ENCODE measurements around the gene FSTL4. TPM values are rescaled to one million over a fixed set of nuclear protein-coding genes. Genes with fewer than 3 reads are reported as not detected.

FSTL4 gene
- polyA plus RNA-seq, 4 donors: 0.25 to 1.5 TPM; not detected in 2

DNA sequence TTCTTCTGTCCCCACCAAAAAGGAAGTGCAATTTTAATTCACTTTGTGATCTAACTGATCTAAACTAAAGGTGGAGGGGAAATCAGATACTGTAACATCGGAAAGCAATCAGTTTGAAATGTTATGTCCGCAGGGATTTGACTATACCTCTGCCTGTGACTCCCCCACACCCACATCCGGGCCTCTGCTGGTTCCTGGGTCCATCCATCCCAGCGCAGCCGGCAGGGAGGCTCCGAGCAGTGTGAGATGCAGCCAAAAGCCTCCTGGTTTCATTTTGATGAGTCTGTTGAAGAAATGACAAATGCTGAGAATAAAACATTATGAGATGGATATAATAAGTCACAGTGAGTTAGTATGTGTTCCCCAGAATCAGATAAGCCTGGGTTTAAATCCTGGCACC, 8.6 kb downstream of the FSTL4 start:
- no peak overlapping the region for H3K4me3 ChIP-seq (ENCODE audit: low read depth in 1 of 3, low read length in 3 of 3)
- no peak for DNase-seq
- 71 to 81% (median 77%) methylated on average over 6 of the region's 6 CpGs for WGBS, 3 donors
- H3K4me1 ChIP-seq (ENCODE audit: control insufficient read depth in 3 of 3, insufficient read depth in 2 of 3, low read depth in 1 of 3, low read length in 2 of 3): no peaks in the 10 kb centered on the region
- no peaks in the 10 kb centered on the region for H3K36me3 ChIP-seq (ENCODE audit: control insufficient read depth in 3 of 3, insufficient read depth in 2 of 3, low read depth in 1 of 3, low read length in 3 of 3)
- H3K27ac ChIP-seq (ENCODE audit: low read depth in 1 of 3, low read length in 2 of 3): no peak overlapping the region
- no peaks in the 10 kb centered on the region for H3K9me3 ChIP-seq (ENCODE audit: control insufficient read depth in 2 of 2, insufficient read depth in 1 of 2, low read depth in 1 of 2, low read length in 1 of 2)
- peaks cover 0 to 9% (median 0%) of the 10 kb centered on the region in 3 donors for H3K27me3 ChIP-seq (ENCODE audit: control insufficient read depth in 3 of 3, insufficient read depth in 3 of 3, low read length in 3 of 3)
- FAIRE-seq: no peak

DNA sequence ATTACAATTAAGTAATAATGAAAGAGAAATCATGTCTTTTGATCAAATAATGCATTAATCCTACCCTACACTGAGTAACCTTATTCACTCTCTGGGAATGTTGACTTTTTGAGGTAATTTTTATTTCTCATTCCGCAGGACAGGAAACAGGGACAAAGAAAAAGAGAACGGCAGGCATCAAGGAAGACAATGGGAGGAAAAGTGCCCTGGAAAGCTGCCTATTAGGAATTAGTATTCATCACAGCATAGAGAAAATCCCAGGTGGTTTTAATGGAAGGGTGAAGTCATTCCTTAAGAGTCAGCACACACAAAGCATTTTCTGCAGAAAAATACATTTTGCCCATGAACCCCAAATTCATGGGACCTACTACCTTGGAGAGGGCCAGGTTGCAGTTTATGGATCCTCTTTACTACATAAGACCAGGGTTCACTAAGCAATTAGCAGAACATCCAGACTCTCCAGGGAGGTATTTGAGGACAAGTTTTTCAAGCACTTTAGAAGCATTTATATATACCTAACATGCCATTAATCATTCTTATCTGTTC, 9.4 kb downstream of the FSTL4 start:
- H3K4me3 ChIP-seq (ENCODE audit: low read depth in 1 of 3, low read length in 3 of 3): no peak overlapping the region
- H3K27ac ChIP-seq (ENCODE audit: low read depth in 1 of 3, low read length in 2 of 3): no peak overlapping the region
- FAIRE-seq (no peak), DNase-seq (no peak)
- peaks cover 0 to 5% (median 0%) of the 10 kb centered on the region in 3 donors for H3K27me3 ChIP-seq (ENCODE audit: control insufficient read depth in 3 of 3, insufficient read depth in 3 of 3, low read length in 3 of 3)
- no peaks in the 10 kb centered on the region for H3K36me3 ChIP-seq (ENCODE audit: control insufficient read depth in 3 of 3, insufficient read depth in 2 of 3, low read depth in 1 of 3, low read length in 3 of 3)
- H3K9me3 ChIP-seq (ENCODE audit: control insufficient read depth in 2 of 2, insufficient read depth in 1 of 2, low read depth in 1 of 2, low read length in 1 of 2): no peaks in the 10 kb centered on the region
- WGBS, 3 donors: 22 to 41% (median 26%) methylated on average over 2 of the region's 2 CpGs
- no peaks in the 10 kb centered on the region for H3K4me1 ChIP-seq (ENCODE audit: control insufficient read depth in 3 of 3, insufficient read depth in 2 of 3, low read depth in 1 of 3, low read length in 2 of 3)

DNA sequence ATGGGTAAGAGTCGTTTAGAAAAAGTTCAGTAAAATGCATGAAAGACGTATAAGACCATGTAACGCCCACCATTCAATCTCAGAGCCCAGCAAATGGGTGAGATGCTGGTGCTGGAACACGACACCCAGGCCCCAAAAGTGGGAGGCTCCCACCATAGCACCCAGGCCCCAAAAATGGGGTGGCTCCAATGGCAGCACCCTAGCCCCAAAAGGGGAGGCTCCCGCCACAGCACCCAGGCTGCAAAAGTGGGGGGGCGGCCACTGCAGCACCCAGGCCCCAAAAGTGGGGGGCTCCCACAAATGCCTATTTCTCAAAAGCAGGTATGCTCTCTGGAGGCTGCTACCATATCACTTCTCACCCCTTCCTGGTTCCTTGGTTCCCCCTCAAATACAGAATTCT, 12.7 kb downstream of the FSTL4 start:
- Histone ChIP-seq H3K27ac (ENCODE audit: low read depth in 1 of 3, low read length in 2 of 3) (no peak overlapping the region), H3K4me3 (ENCODE audit: low read depth in 1 of 3, low read length in 3 of 3) (no peak overlapping the region), H3K4me1 (ENCODE audit: control insufficient read depth in 3 of 3, insufficient read depth in 2 of 3, low read depth in 1 of 3, low read length in 2 of 3) (no peaks in the 10 kb centered on the region), H3K9me3 (ENCODE audit: control insufficient read depth in 2 of 2, insufficient read depth in 1 of 2, low read depth in 1 of 2, low read length in 1 of 2) (no peaks in the 10 kb centered on the region), H3K27me3 (ENCODE audit: control insufficient read depth in 3 of 3, insufficient read depth in 3 of 3, low read length in 3 of 3) (peaks cover 0 to 5% (median 0%) of the 10 kb centered on the region in 3 donors), H3K36me3 (ENCODE audit: control insufficient read depth in 3 of 3, insufficient read depth in 2 of 3, low read depth in 1 of 3, low read length in 3 of 3) (no peaks in the 10 kb centered on the region)
- no peak for FAIRE-seq
- no peak for DNase-seq
- WGBS, 3 donors: 64 to 83% (median 75%) methylated on average over 6 of the region's 6 CpGs

DNA sequence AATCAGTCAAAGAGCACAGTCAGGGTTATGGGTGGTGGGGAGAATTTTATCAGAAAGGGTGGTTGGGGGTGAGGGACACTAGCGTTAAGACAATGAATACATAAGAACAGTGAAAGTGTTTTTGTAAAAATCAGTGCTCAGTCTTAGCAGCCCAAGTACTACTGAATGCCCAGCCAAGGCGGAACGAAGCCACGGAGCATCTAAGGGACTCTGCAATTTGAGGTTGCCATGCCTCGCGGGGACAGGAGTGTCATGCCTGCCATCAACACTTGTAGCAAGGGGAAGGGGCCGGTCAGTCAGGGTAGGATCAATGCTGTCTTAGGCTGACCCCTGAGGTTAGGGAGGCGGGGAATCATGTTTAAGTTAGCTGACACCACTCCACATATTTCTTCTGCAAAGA, 13.3 kb downstream of the FSTL4 start:
- no peaks in the 10 kb centered on the region for H3K9me3 ChIP-seq (ENCODE audit: control insufficient read depth in 2 of 2, insufficient read depth in 1 of 2, low read depth in 1 of 2, low read length in 1 of 2)
- H3K27ac ChIP-seq (ENCODE audit: low read depth in 1 of 3, low read length in 2 of 3): no peak overlapping the region
- no peak for FAIRE-seq
- H3K4me1 ChIP-seq (ENCODE audit: control insufficient read depth in 3 of 3, insufficient read depth in 2 of 3, low read depth in 1 of 3, low read length in 2 of 3): no peaks in the 10 kb centered on the region
- H3K27me3 ChIP-seq (ENCODE audit: control insufficient read depth in 3 of 3, insufficient read depth in 3 of 3, low read length in 3 of 3): peaks cover 0 to 2% (median 0%) of the 10 kb centered on the region in 3 donors
- no peaks in the 10 kb centered on the region for H3K36me3 ChIP-seq (ENCODE audit: control insufficient read depth in 3 of 3, insufficient read depth in 2 of 3, low read depth in 1 of 3, low read length in 3 of 3)
- no peak overlapping the region for H3K4me3 ChIP-seq (ENCODE audit: low read depth in 1 of 3, low read length in 3 of 3)
- no peak for DNase-seq
- 74 to 89% (median 85%) methylated on average over 8 of the region's 8 CpGs for WGBS, 3 donors

DNA sequence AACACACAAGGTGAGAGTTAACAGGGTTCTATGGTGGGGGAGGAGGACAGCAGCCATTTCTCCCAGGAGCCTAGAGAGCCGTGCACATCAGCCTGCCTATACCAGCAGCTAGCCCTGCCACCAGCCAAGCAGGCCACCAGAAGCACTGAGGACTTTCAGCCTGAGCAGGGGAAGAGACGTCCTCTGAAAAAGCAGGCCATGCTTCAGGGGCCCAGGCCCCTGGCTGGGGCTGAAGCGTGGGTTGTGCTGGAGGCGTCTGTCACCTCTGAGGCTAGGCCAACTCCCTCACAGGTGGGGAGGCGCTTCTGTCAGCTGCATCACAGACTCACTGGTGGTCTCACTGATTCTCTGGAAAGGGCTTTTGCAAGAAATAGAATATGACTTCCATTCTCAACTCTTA, 16.3 kb downstream of the FSTL4 start:
- DNase-seq: no peak
- no peaks in the 10 kb centered on the region for H3K36me3 ChIP-seq (ENCODE audit: control insufficient read depth in 3 of 3, insufficient read depth in 2 of 3, low read depth in 1 of 3, low read length in 3 of 3)
- no peak for FAIRE-seq
- H3K9me3 ChIP-seq (ENCODE audit: control insufficient read depth in 2 of 2, insufficient read depth in 1 of 2, low read depth in 1 of 2, low read length in 1 of 2): no peaks in the 10 kb centered on the region
- 51 to 72% (median 67%) methylated on average over 5 of the region's 5 CpGs for WGBS, 3 donors
- no peak overlapping the region for H3K4me3 ChIP-seq (ENCODE audit: low read depth in 1 of 3, low read length in 3 of 3)
- H3K27me3 ChIP-seq (ENCODE audit: control insufficient read depth in 3 of 3, insufficient read depth in 3 of 3, low read length in 3 of 3): peaks cover 0 to 2% (median 0%) of the 10 kb centered on the region in 3 donors
- no peak overlapping the region for H3K27ac ChIP-seq (ENCODE audit: low read depth in 1 of 3, low read length in 2 of 3)
- no peaks in the 10 kb centered on the region for H3K4me1 ChIP-seq (ENCODE audit: control insufficient read depth in 3 of 3, insufficient read depth in 2 of 3, low read depth in 1 of 3, low read length in 2 of 3)

DNA sequence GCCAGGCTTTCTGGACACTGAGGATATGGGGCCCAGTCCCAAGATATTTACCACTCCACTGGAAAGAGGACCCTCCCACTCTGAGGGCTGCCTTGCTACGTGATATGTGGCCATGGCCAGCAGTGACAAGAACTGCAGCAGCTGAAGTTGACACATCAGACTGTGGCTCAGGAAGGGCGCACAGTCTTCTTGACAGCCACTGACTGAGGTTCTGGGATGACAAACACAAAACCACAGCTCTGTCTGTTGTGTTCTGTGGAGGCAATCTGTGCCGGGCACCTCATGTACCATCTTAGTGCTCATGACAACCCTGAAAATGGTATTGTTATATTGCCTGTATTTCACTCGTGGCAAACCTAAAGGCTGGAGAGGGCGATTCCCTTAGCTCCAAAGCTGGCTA, 16.9 kb downstream of the FSTL4 start:
- peaks cover 0 to 2% (median 0%) of the 10 kb centered on the region in 3 donors for H3K27me3 ChIP-seq (ENCODE audit: control insufficient read depth in 3 of 3, insufficient read depth in 3 of 3, low read length in 3 of 3)
- no peak overlapping the region for H3K27ac ChIP-seq (ENCODE audit: low read depth in 1 of 3, low read length in 2 of 3)
- FAIRE-seq (no peak), DNase-seq (no peak)
- H3K36me3 ChIP-seq (ENCODE audit: control insufficient read depth in 3 of 3, insufficient read depth in 2 of 3, low read depth in 1 of 3, low read length in 3 of 3): no peaks in the 10 kb centered on the region
- no peaks in the 10 kb centered on the region for H3K9me3 ChIP-seq (ENCODE audit: control insufficient read depth in 2 of 2, insufficient read depth in 1 of 2, low read depth in 1 of 2, low read length in 1 of 2)
- H3K4me1 ChIP-seq (ENCODE audit: control insufficient read depth in 3 of 3, insufficient read depth in 2 of 3, low read depth in 1 of 3, low read length in 2 of 3): no peaks in the 10 kb centered on the region
- WGBS, 3 donors: 71 to 77% (median 74%) methylated on average over 5 of the region's 5 CpGs
- no peak overlapping the region for H3K4me3 ChIP-seq (ENCODE audit: low read depth in 1 of 3, low read length in 3 of 3)

DNA sequence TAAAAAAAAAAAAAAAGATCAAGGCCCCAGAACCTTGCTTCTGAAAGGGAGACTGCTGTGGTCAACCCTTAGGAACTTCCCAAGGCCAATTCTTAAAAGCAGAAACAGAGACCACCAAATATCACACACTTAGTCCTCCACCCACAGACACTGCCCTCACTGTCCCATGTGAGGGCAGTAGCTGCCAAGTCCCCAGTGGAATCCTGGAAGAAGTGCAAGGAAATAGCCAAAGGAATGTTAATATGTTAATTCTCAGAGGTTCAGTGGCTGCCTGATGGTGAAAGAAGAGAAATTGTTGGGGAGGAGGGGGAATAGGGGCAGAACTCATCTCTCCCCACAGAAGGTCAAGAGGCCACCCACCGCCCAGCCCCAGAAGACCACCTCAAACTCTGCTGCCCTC, 23.1 kb downstream of the FSTL4 start:
- no peak for DNase-seq
- Histone ChIP-seq H3K4me3 (ENCODE audit: low read depth in 1 of 3, low read length in 3 of 3) (no peak overlapping the region), H3K36me3 (ENCODE audit: control insufficient read depth in 3 of 3, insufficient read depth in 2 of 3, low read depth in 1 of 3, low read length in 3 of 3) (no peaks in the 10 kb centered on the region), H3K27ac (ENCODE audit: low read depth in 1 of 3, low read length in 2 of 3) (no peak overlapping the region), H3K27me3 (ENCODE audit: control insufficient read depth in 3 of 3, insufficient read depth in 3 of 3, low read length in 3 of 3) (no peaks in the 10 kb centered on the region), H3K4me1 (ENCODE audit: control insufficient read depth in 3 of 3, insufficient read depth in 2 of 3, low read depth in 1 of 3, low read length in 2 of 3) (no peaks in the 10 kb centered on the region), H3K9me3 (ENCODE audit: control insufficient read depth in 2 of 2, insufficient read depth in 1 of 2, low read depth in 1 of 2, low read length in 1 of 2) (no peaks in the 10 kb centered on the region)
- no peak for FAIRE-seq
- WGBS, 3 donors: 59 to 78% (median 60%) methylated on average over 1 of the region's 1 CpG

DNA sequence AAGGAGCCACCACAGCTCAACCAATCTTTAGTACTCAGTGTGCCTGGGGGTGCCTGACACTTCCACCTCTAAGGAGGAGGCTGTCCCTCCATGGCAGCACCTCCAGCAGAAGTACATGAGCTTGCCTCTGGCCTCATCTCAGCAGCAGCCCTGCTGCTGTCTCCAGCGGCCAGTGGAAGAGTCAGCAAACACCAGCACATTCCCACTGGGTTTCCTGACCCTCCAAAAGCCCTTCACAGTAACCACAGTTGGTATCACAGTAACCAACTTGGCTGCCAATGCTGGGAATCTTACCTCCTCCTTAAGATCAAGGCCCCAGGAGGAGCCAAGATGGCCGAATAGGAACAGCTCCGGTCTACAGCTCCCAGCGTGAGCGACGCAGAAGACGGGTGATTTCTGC, 29.4 kb downstream of the FSTL4 start:
- H3K36me3 ChIP-seq (ENCODE audit: control insufficient read depth in 3 of 3, insufficient read depth in 2 of 3, low read depth in 1 of 3, low read length in 3 of 3): no peaks in the 10 kb centered on the region
- peaks cover 0 to 3% (median 0%) of the 10 kb centered on the region in 3 donors for H3K27me3 ChIP-seq (ENCODE audit: control insufficient read depth in 3 of 3, insufficient read depth in 3 of 3, low read length in 3 of 3)
- H3K4me1 ChIP-seq (ENCODE audit: control insufficient read depth in 3 of 3, insufficient read depth in 2 of 3, low read depth in 1 of 3, low read length in 2 of 3): no peaks in the 10 kb centered on the region
- 64 to 89% (median 83%) methylated on average over 7 of the region's 7 CpGs for WGBS, 3 donors
- no peak overlapping the region for H3K27ac ChIP-seq (ENCODE audit: low read depth in 1 of 3, low read length in 2 of 3)
- FAIRE-seq (no peak), DNase-seq (peak in 1 of 2 donors; percentile 2)
- H3K4me3 ChIP-seq (ENCODE audit: low read depth in 1 of 3, low read length in 3 of 3): no peak overlapping the region
- H3K9me3 ChIP-seq (ENCODE audit: control insufficient read depth in 2 of 2, insufficient read depth in 1 of 2, low read depth in 1 of 2, low read length in 1 of 2): no peaks in the 10 kb centered on the region

DNA sequence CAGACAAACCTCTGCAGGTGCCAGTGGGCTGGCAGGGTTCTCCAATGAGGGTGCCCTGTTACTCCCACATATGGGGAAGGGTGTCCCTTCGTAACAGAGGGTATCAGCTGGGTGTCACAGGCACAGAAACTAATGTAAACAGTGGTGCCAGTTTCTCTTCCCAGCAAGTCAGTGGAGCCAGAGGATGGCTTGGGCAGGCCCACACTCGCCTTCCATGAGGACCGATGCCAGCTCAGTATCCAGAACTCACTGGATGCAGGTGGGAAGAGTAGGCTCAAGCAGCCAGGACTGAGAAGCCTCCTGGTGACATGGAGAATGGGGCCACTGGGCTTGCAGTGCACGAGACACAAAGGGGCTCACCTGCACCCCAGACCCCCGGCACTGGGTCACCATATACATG, 30.4 kb downstream of the FSTL4 start:
- Histone ChIP-seq H3K4me3 (ENCODE audit: low read depth in 1 of 3, low read length in 3 of 3) (no peak overlapping the region), H3K36me3 (ENCODE audit: control insufficient read depth in 3 of 3, insufficient read depth in 2 of 3, low read depth in 1 of 3, low read length in 3 of 3) (no peaks in the 10 kb centered on the region), H3K4me1 (ENCODE audit: control insufficient read depth in 3 of 3, insufficient read depth in 2 of 3, low read depth in 1 of 3, low read length in 2 of 3) (no peaks in the 10 kb centered on the region), H3K27ac (ENCODE audit: low read depth in 1 of 3, low read length in 2 of 3) (no peak overlapping the region), H3K9me3 (ENCODE audit: control insufficient read depth in 2 of 2, insufficient read depth in 1 of 2, low read depth in 1 of 2, low read length in 1 of 2) (no peaks in the 10 kb centered on the region), H3K27me3 (ENCODE audit: control insufficient read depth in 3 of 3, insufficient read depth in 3 of 3, low read length in 3 of 3) (peaks cover 0 to 3% (median 0%) of the 10 kb centered on the region in 3 donors)
- no peak for DNase-seq
- WGBS, 3 donors: 67 to 89% (median 77%) methylated on average over 5 of the region's 5 CpGs
- no peak for FAIRE-seq

Data from small intestine (tissue), 7 donors.